IMR-90 (cell line): ENCODE results near the gene TTC21B. TPM values are rescaled to one million over a fixed set of nuclear protein-coding genes. Genes with fewer than 3 reads are reported as not detected.
A peak's percentile ranks its signal among the peaks of the same experiment; 100 is the strongest.

Experiments used
- ATAC-seq: fragments of 200-7000 bp; cut with Tn5 transposase; 2 replicates; pipeline ENCODE4 v1.9.1; 2020; ENCODE audit warnings: low read depth, mild to moderate bottlenecking, moderate library complexity
- BruUV-seq: library from RNA; stranded (reverse); fragments of 400-500 nt; replicated peaks from 2 replicates; lab custom pipeline; 2021; lab: Mats Ljungman, UMichigan
- CTCF ChIA-PET: fragments of 300-600 bp; formaldehyde crosslinking; extraction: SDS; loops from one replicate; lab custom pipeline; 2021; ENCODE audit warnings: antibody characterized with exemption; lab: Yijun Ruan, JAX
- POLR2A ChIA-PET: fragments of 300-600 bp; sonication (Branson Sonifier 250); formaldehyde crosslinking; loops from one replicate; lab custom pipeline; 2022; ENCODE audit warnings: antibody characterized with exemption; ENCODE audit not compliant: unreplicated experiment; lab: Charles Lee
- DNase-seq: peaks from one replicate; pipeline ENCODE4 v3.0.0; 2013
- H2AFZ ChIP-seq: replicated peaks from 2 replicates; pipeline ENCODE3; 2013; ENCODE audit warnings: low read length, mild to moderate bottlenecking; ENCODE audit not compliant: poor library complexity
- H2AK5ac ChIP-seq: 2 replicates; pipeline ENCODE4 v1.6.1; 2013; ENCODE audit warnings: low read depth, low read length, inconsistent platforms
- H2AK9ac ChIP-seq: replicated peaks from 2 replicates; pipeline ENCODE3; 2013; ENCODE audit warnings: mild to moderate bottlenecking, low read depth, low read length, moderate library complexity; ENCODE audit not compliant: poor library complexity
- H2BK120ac ChIP-seq: 2 replicates; pipeline ENCODE4 v1.6.1; 2013; ENCODE audit warnings: low read depth, low read length, inconsistent platforms
- H2BK15ac ChIP-seq: 3 replicates; pipeline ENCODE4 v1.6.1; 2013; ENCODE audit warnings: low read depth, low read length, inconsistent platforms
- H2BK20ac ChIP-seq: 2 replicates; pipeline ENCODE4 v1.6.1; 2013; ENCODE audit warnings: low read depth, mild to moderate bottlenecking, inconsistent platforms, low read length, moderate library complexity
- H2BK5ac ChIP-seq: 2 replicates; pipeline ENCODE4 v1.6.1; 2013; ENCODE audit warnings: mild to moderate bottlenecking, low read depth, low read length, inconsistent platforms; ENCODE audit not compliant: poor library complexity, severe bottlenecking
- H3K14ac ChIP-seq: replicated peaks from 2 replicates; pipeline ENCODE4 v1.6.1; 2013; ENCODE audit warnings: low read depth, low read length, inconsistent platforms
- H3K18ac ChIP-seq: 2 replicates; pipeline ENCODE4 v1.6.1; 2013; ENCODE audit warnings: low read depth, low read length, control low read depth
- H3K23ac ChIP-seq: 2 replicates; pipeline ENCODE4 v1.6.1; 2013; ENCODE audit warnings: low read depth, low read length, inconsistent platforms
- H3K27ac ChIP-seq: 2 replicates; pipeline ENCODE4 v1.5.1; 2013; ENCODE audit warnings: mild to moderate bottlenecking, control low read depth, low read length; ENCODE audit not compliant: insufficient read depth
- H3K27me3 ChIP-seq: 2 replicates; pipeline ENCODE4 v1.6.1; 2013; ENCODE audit warnings: low read length; ENCODE audit not compliant: control insufficient read depth, insufficient read depth
- H3K36me3 ChIP-seq: 2 replicates; pipeline ENCODE4 v1.6.1; 2013; ENCODE audit warnings: low read length, mixed read lengths; ENCODE audit not compliant: control insufficient read depth, insufficient read depth
- H3K4ac ChIP-seq: 2 replicates; pipeline ENCODE4 v1.6.1; 2013; ENCODE audit warnings: low read depth, low read length, inconsistent platforms
- H3K4me1 ChIP-seq: 2 replicates; pipeline ENCODE4 v1.6.1; 2013; ENCODE audit warnings: low read length, mixed read lengths; ENCODE audit not compliant: control insufficient read depth, insufficient read depth
- H3K4me2 ChIP-seq: 2 replicates; pipeline ENCODE4 v1.6.1; 2013; ENCODE audit warnings: low read depth, mild to moderate bottlenecking, control low read depth, low read length, moderate library complexity
- H3K4me3 ChIP-seq: 2 replicates; pipeline ENCODE4 v1.5.1; 2013; ENCODE audit warnings: low read depth, mild to moderate bottlenecking, control low read depth, low read length, moderate library complexity; ENCODE audit not compliant: insufficient read depth
- H3K56ac ChIP-seq: 2 replicates; pipeline ENCODE4 v1.6.1; 2013; ENCODE audit warnings: low read length, inconsistent platforms; ENCODE audit not compliant: insufficient read depth; ENCODE audit errors: extremely low read depth
- H3K79me1 ChIP-seq, 2 experiments: 2 replicates each; pipeline ENCODE4 v1.6.1; 2013; ENCODE audit warnings: low read length in 2 of 2, inconsistent platforms in 1 of 2, low read depth in 1 of 2
- H3K9ac ChIP-seq: 2 replicates; pipeline ENCODE4 v1.6.1; 2013; ENCODE audit warnings: low read depth, low read length, control low read depth
- H3K9me1 ChIP-seq: 2 replicates; pipeline ENCODE4 v1.6.1; 2013; ENCODE audit warnings: low read length, inconsistent platforms; ENCODE audit not compliant: insufficient read depth
- H3K9me3 ChIP-seq: 2 replicates; pipeline ENCODE4 v1.6.1; 2013; ENCODE audit warnings: low read length; ENCODE audit not compliant: control insufficient read depth, insufficient read depth
- H4K20me1 ChIP-seq: 2 replicates; pipeline ENCODE4 v1.6.1; 2013; ENCODE audit warnings: low read length, inconsistent platforms; ENCODE audit not compliant: insufficient read depth
- H4K5ac ChIP-seq: 2 replicates; pipeline ENCODE4 v1.6.1; 2013; ENCODE audit warnings: mild to moderate bottlenecking, low read depth, low read length, control low read depth
- H4K8ac ChIP-seq, 2 experiments: 2 replicates each; pipeline ENCODE4 v1.6.1; 2013; ENCODE audit warnings: low read depth in 2 of 2, low read length in 2 of 2, control low read depth in 1 of 2, inconsistent platforms in 1 of 2
- H4K91ac ChIP-seq: 2 replicates; pipeline ENCODE4 v1.6.1; 2013; ENCODE audit warnings: low read depth, low read length, inconsistent platforms; ENCODE audit not compliant: insufficient read depth
- FOS ChIP-seq: fragments of 150-350 bp; IDR thresholded peaks from 2 replicates; pipeline ENCODE4 v1.6.1; 2016; ENCODE audit warnings: low read depth, low read length
- MAFK ChIP-seq: IDR thresholded peaks from 2 replicates; pipeline ENCODE4 v1.6.1; 2012; ENCODE audit warnings: low read depth, low read length, improper control_type of control experiment
- dilution Hi-C: fragments of 300-500 bp; cut with HindIII; formaldehyde crosslinking; loops from one replicate; pipeline ENCODE4 v1.14.3; 2018; ENCODE audit warnings: low sequenced_read_pairs; ENCODE audit not compliant: unreplicated experiment
- in situ Hi-C: fragments of 300-500 bp; cut with MboI; formaldehyde crosslinking; loops from 3 replicates; pipeline ENCODE4 v1.14.3; 2019; ENCODE audit warnings: low sequenced_read_pairs, inconsistent platforms, mixed read lengths
- intact Hi-C: fragments of 100-400 bp; cut with micrococcal nuclease; formaldehyde crosslinking; loops from 2 replicates; pipeline ENCODE4 v1.10.0; 2022
- polyA plus RNA-seq, 3 experiments: library from polyadenylated mRNA; depleted of rRNA; stranded (reverse); fragments of >200 nt; gene quantifications; 2 replicates each; pipeline ENCODE4 v1.2.3, GENCODE V29; 2012; ENCODE audit warnings: low replicate concordance in 1 of 3
- total RNA-seq: library from RNA; depleted of rRNA; stranded (reverse); fragments of >200 nt; gene quantifications from 2 replicates; pipeline ENCODE4 v1.2.3, GENCODE V29; 2012

TTC21B gene
- total and polyA plus RNA-seq, 2 of the 4 experiments (the other 2 are of a cell fraction), result 8.0 to 17.2 TPM

DNA sequence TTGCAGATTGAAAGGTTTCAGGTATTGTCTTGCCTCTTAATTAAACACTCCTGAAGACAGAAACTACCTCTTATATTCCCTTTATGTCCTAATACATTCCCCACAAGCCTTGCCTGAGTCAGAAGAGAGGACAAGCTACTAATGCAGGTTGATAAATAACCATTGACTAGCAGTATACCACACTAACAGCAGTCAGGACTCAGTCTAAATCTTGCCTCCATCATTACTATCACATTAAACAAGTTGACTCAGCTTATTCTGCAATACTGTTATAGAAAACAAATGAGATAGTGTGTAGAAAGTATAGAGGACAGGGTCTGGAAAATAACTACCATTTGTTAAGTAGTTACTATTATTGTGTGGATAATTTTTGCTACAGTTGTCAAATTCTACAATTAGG is 63.8 kb downstream of the TTC21B start:
- no peak overlapping the region for H2AFZ ChIP-seq
- no peaks in the 10 kb centered on the region for H3K27me3 ChIP-seq
- ChIA-PET POLR2A (no interaction called here), CTCF (no interaction called here)
- H2BK20ac ChIP-seq, result no peak overlapping the region
- H3K9me3 ChIP-seq, result no peaks in the 10 kb centered on the region
- intact Hi-C loops (no loop called here), dilution Hi-C loops (no loop called here), in situ Hi-C loops (no loop called here)
- no peak overlapping the region for H3K56ac ChIP-seq
- no TSS peak for BruUV-seq
- no peak overlapping the region for H3K4me2 ChIP-seq
- H3K4ac ChIP-seq, result no peak overlapping the region
- H3K79me1 ChIP-seq, result no peaks in the 10 kb centered on the region; a peak in 1 of 4 replicates
- H3K36me3 ChIP-seq, result peaks cover 8% of the 10 kb centered on the region
- H4K5ac ChIP-seq, result no peak overlapping the region
- H2BK120ac ChIP-seq, result no peak overlapping the region
- H3K14ac ChIP-seq, result no peak overlapping the region
- DNase-seq, result no peak
- no peaks in the 10 kb centered on the region for H4K20me1 ChIP-seq
- TF ChIP-seq MAFK, result 0 out of 2 replicates have a peak, but pooled peaks have one; percentile 5
- no peak for TF ChIP-seq FOS
- no peak overlapping the region for H2BK15ac ChIP-seq
- no peak overlapping the region for H3K4me3 ChIP-seq
- H3K18ac ChIP-seq, result no peak overlapping the region
- H4K8ac ChIP-seq, result no peak overlapping the region
- no peak overlapping the region for H3K9ac ChIP-seq
- no peaks in the 10 kb centered on the region for H3K4me1 ChIP-seq
- H2AK9ac ChIP-seq, result no peak overlapping the region
- H4K91ac ChIP-seq, result no peak overlapping the region
- H3K23ac ChIP-seq, result no peak overlapping the region
- no peak overlapping the region for H3K27ac ChIP-seq
- ATAC-seq, result no peak
- H2AK5ac ChIP-seq, result no peak overlapping the region
- H3K9me1 ChIP-seq, result 0 out of 2 replicates have a peak, but pooled peaks cover 6% of the 10 kb centered on the region
- H2BK5ac ChIP-seq, result no peak overlapping the region
